HCT116 (cell line): ENCODE data around the gene CD2BP2. TPM values are rescaled to one million over a fixed set of nuclear protein-coding genes. Genes with fewer than 3 reads are reported as not detected.

Experiments
- ATAC-seq: fragments of 200-7000 bp; cut with Tn5 transposase; 2 replicates; pipeline ENCODE4 v1.9.1; 2020; ENCODE audit warnings: mild to moderate bottlenecking, moderate library complexity
- BruUV-seq: library from RNA; stranded (reverse); fragments of 400-500 nt; replicated peaks from 2 replicates; lab custom pipeline; 2021; lab: Mats Ljungman, UMichigan
- CTCF ChIA-PET: fragments of 300-600 bp; sonication (Branson Sonifier 250); formaldehyde crosslinking; loops from one replicate; lab custom pipeline; 2021; ENCODE audit warnings: antibody characterized with exemption; lab: Charles Lee
- POLR2A ChIA-PET: fragments of 300-600, 350-600 bp; sonication (Branson Sonifier 250); formaldehyde crosslinking; loops from one replicate; lab custom pipeline; 2021; ENCODE audit warnings: antibody characterized with exemption; lab: Charles Lee
- RAD21 ChIA-PET, 2 experiments: fragments of 300-600 bp; sonication (Branson Sonifier 250); formaldehyde crosslinking; loops; one replicate each; lab custom pipeline; 2023; ENCODE audit warnings: low total read pairs in 2 of 2; ENCODE audit not compliant: uncharacterized antibody in 2 of 2, unreplicated experiment in 2 of 2, low non-redundant PET in 1 of 2; lab: Charles Lee
- DNase-seq: peaks from one replicate; pipeline ENCODE4 v3.0.0-alpha.2; 2010; ENCODE audit warnings: low read depth, low spot score
- H2AFZ ChIP-seq: fragments of 200-600 bp; shearing (Covaris generic), sonication (generic); 2 replicates; pipeline ENCODE4 v1.6.1; 2017; ENCODE audit warnings: low read depth, mixed run types, mixed read lengths, antibody characterized with exemption, low read length; ENCODE audit not compliant: poor library complexity, severe bottlenecking
- H3K27ac ChIP-seq: 2 replicates; pipeline ENCODE4 v1.5.1; 2012; ENCODE audit warnings: low read depth, low read length
- H3K27me3 ChIP-seq: fragments of 200-600 bp; sonication (generic); 2 replicates; pipeline ENCODE4 v1.6.1; 2016; ENCODE audit warnings: mixed run types, low read length, mixed read lengths; ENCODE audit not compliant: insufficient read depth
- H3K36me3 ChIP-seq, 2 experiments: fragments of 200-500 bp in 1 of 2; fragments of 200-600 bp in 1 of 2; sonication (Bioruptor generic) in 1 of 2; sonication (generic) in 1 of 2; 2 replicates each; pipeline versions ENCODE4 v1.5.1 to v1.6.1; 2014 to 2016; ENCODE audit warnings: low read length in 2 of 2, inconsistent platforms in 1 of 2, mixed read lengths in 1 of 2, mixed run types in 1 of 2; ENCODE audit not compliant: insufficient read depth in 2 of 2, control insufficient read depth in 1 of 2
- H3K4me1 ChIP-seq, 2 experiments: fragments of 200-600 bp in 1 of 2; sonication (generic) in 1 of 2; 2 replicates each; pipeline versions ENCODE4 v1.5.1 to v1.6.1; 2012 to 2017; ENCODE audit warnings: low read length in 2 of 2, inconsistent platforms in 1 of 2, mild to moderate bottlenecking in 1 of 2, mixed read lengths in 1 of 2, mixed run types in 1 of 2, moderate library complexity in 1 of 2; ENCODE audit not compliant: insufficient read depth in 2 of 2, control insufficient read depth in 1 of 2
- H3K4me2 ChIP-seq: fragments of 200-600 bp; sonication (generic); 2 replicates; pipeline ENCODE4 v1.6.1; 2017; ENCODE audit warnings: mixed run types, low read length, mixed read lengths
- H3K4me3 ChIP-seq, 2 experiments: fragments of 200-600 bp in 1 of 2; sonication (generic) in 1 of 2; replicated peaks in 1 of 2; 2 replicates each; pipeline ENCODE4 v1.5.1; 2011 to 2016; ENCODE audit warnings: low read length in 2 of 2, control low read depth in 1 of 2, low read depth in 1 of 2, mild to moderate bottlenecking in 1 of 2, mixed read lengths in 1 of 2, mixed run types in 1 of 2
- H3K79me2 ChIP-seq: fragments of 200-600 bp; sonication (generic); 2 replicates; pipeline ENCODE4 v1.6.1; 2017; ENCODE audit warnings: mild to moderate bottlenecking, mixed run types, low read length, moderate library complexity, mixed read lengths; ENCODE audit not compliant: insufficient read depth
- H3K9ac ChIP-seq: fragments of 200-600 bp; sonication (generic); 2 replicates; pipeline ENCODE4 v1.6.1; 2016; ENCODE audit warnings: low read length, mixed read lengths
- H3K9me2 ChIP-seq: fragments of 200-600 bp; sonication (generic), shearing (Covaris generic); 2 replicates; pipeline ENCODE4 v1.6.1; 2017; ENCODE audit warnings: mixed run types, mild to moderate bottlenecking, moderate library complexity; ENCODE audit not compliant: insufficient read depth
- H3K9me3 ChIP-seq, 2 experiments: fragments of 200-500 bp in 1 of 2; fragments of 200-600 bp in 1 of 2; sonication (Bioruptor generic) in 1 of 2; sonication (generic) in 1 of 2; 2 replicates each; pipeline ENCODE4 v1.6.1; 2014 to 2017; ENCODE audit warnings: low read length in 2 of 2, mixed read lengths in 2 of 2, inconsistent platforms in 1 of 2, low read depth in 1 of 2, mild to moderate bottlenecking in 1 of 2, mixed run types in 1 of 2, moderate library complexity in 1 of 2; ENCODE audit not compliant: control insufficient read depth in 1 of 2, insufficient read depth in 1 of 2
- H4K20me1 ChIP-seq: fragments of 200-600 bp; sonication (generic), shearing (Covaris generic); 2 replicates; pipeline ENCODE4 v1.6.1; 2017; ENCODE audit warnings: mixed run types, mild to moderate bottlenecking, moderate library complexity; ENCODE audit not compliant: insufficient read depth
- ATF3 ChIP-seq: IDR thresholded peaks from 2 replicates; pipeline ENCODE4 v1.6.1; 2012
- EZH2 ChIP-seq: fragments of 200-600 bp; sonication (generic); IDR thresholded peaks from 2 replicates; pipeline ENCODE4 v1.6.1; 2017; ENCODE audit warnings: antibody characterized with exemption, mixed run types
- EZH2phosphoT487 ChIP-seq: fragments of 200-600 bp; IDR thresholded peaks from 2 replicates; pipeline ENCODE4 v1.6.1; 2018; ENCODE audit warnings: antibody characterized with exemption, borderline replicate concordance
- JUND ChIP-seq: IDR thresholded peaks from 2 replicates; pipeline ENCODE4 v1.6.1; 2012
- POLR2A ChIP-seq: IDR thresholded peaks from 2 replicates; pipeline ENCODE4 v1.7.0; 2011; ENCODE audit warnings: borderline replicate concordance; ENCODE audit not compliant: insufficient read depth, insufficient read length; ENCODE audit errors: extremely low read depth
- POLR2AphosphoS5 ChIP-seq: IDR thresholded peaks from 2 replicates; pipeline ENCODE4 v1.6.1; 2011; ENCODE audit warnings: mild to moderate bottlenecking, low read depth, low read length, moderate library complexity
- RAD21 ChIP-seq: IDR thresholded peaks from 2 replicates; pipeline ENCODE4 v1.6.1; 2012; ENCODE audit warnings: low read depth, mild to moderate bottlenecking
- TCF7L2 ChIP-seq: IDR thresholded peaks from 2 replicates; pipeline ENCODE4 v1.7.0; 2011; ENCODE audit warnings: borderline replicate concordance, inconsistent platforms; ENCODE audit not compliant: insufficient read depth, insufficient read length; ENCODE audit errors: extremely low read depth
- ZFX ChIP-seq: fragments of 450-650 bp; IDR thresholded peaks from 2 replicates; pipeline ENCODE4 v1.6.1; 2017
- intact Hi-C: fragments of 100-400 bp; cut with micrococcal nuclease; formaldehyde crosslinking; loops from 2 replicates; pipeline ENCODE4 v1.10.0; 2022
- total RNA-seq: library from RNA; stranded (reverse); gene quantifications from one replicate; pipeline ENCODE4 v1.2.1, GENCODE V29; 2021; ENCODE audit not compliant: unreplicated experiment
- TF ChIP-seq, protein P1 (sequence below): IDR thresholded peaks from 2 replicates; pipeline ENCODE4 v1.6.1; 2012

The CD2BP2 gene
- total RNA-seq, 1 experiment from 2014 or later = 51.8 TPM

DNA sequence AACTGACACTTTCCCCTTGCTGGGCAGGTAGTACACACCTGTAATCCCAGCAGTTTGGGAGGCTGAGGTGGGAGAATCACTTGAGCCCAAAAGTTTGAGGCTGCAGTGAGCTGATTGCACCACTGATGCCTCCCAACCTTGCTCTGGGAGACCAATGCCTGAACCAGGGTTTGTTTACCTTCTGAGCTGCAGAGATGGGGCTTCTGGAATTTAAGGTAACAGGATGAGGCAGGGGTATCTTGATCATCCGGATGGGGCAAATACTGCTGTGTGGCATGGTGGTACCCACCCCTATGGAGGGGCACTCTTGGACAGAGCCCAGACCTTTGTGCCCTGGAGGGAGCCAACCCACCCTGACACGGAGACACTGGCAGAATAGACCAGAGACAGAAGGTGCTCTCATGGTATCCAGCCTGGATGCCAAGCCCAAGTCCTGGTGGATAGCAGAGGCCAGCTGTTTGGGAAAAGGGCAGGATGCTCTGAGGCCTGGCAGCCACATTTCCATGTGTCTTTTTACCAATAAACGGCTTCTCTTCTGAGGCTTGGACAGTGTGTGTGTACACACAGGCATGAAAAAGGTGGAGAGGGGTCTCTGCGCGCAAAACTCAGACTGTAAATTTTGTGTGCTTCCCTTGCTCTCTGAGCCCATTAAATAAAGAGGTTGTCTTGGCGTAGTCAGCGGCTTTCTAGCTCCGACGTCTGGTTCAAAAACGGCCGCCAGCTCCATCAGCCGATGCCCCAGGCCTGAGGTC, 44.5 kb upstream of the CD2BP2 start:
- H3K9me3 ChIP-seq = no peaks in the 10 kb centered on the region
- H3K36me3 ChIP-seq = peaks cover 2 to 18% of the 10 kb centered on the region in 2 experiments; a peak in 3 of 4 replicates
- BruUV-seq = no TSS peak
- no peaks in the 10 kb centered on the region for H4K20me1 ChIP-seq
- intact Hi-C loops = no loop called here
- TF ChIP-seq EZH2phosphoT487 (no peak), POLR2A (peak; percentile 24)
- H3K27me3 ChIP-seq = no peaks in the 10 kb centered on the region
- no peak overlapping the region for H2AFZ ChIP-seq
- no peak for ATAC-seq
- peaks cover 25% of the 10 kb centered on the region for H3K79me2 ChIP-seq
- ChIA-PET POLR2A (interaction anchor here (2.0 kb wide), 1 partner anchor 29 kb away, joined by 7 read pairs; the partner anchor contains the start of gene TBC1D10B), RAD21 (interaction anchor here in 1 of 2 experiments (0.9 kb wide), 1 partner anchor 10 kb away, joined by 3 read pairs; no protein-coding TSS in a partner anchor), CTCF (interaction anchor here (1.3 kb wide), 1 partner anchor 10 kb away, joined by 4 read pairs; no protein-coding TSS in a partner anchor)
- H3K9ac ChIP-seq = peak overlapping the region; percentile 70
- peaks cover 28 to 51% of the 10 kb centered on the region in 2 experiments for H3K4me1 ChIP-seq
- H3K27ac ChIP-seq = peak overlapping the region; percentile 72
- no peaks in the 10 kb centered on the region for H3K9me2 ChIP-seq
- H3K4me3 ChIP-seq = peak overlapping the region; percentile 52 to 57
- DNase-seq = no peak
- H3K4me2 ChIP-seq = peak overlapping the region; percentile 80

GRCh38 chr16:30398661-30399434, 43.7 kb upstream of the CD2BP2 start:
- CTCF ChIA-PET = no interaction called here
- no peak for DNase-seq
- RAD21 ChIA-PET = no interaction called here
- Histone ChIP-seq H4K20me1 (no peaks in the 10 kb centered on the region), H3K9me3 (no peaks in the 10 kb centered on the region), H3K9ac (no peak overlapping the region), H3K79me2 (peaks cover 25% of the 10 kb centered on the region), H2AFZ (no peak overlapping the region), H3K36me3 (peaks cover 2 to 18% of the 10 kb centered on the region in 2 experiments; a peak in 3 of 4 replicates), H3K4me1 (peaks cover 34 to 58% of the 10 kb centered on the region in 2 experiments), H3K27me3 (no peaks in the 10 kb centered on the region), H3K27ac (peak overlapping the region; percentile 72), H3K4me2 (no peak overlapping the region), H3K4me3 (no peak overlapping the region), H3K9me2 (no peaks in the 10 kb centered on the region)
- POLR2A ChIA-PET = interaction anchor here (2.0 kb wide), 1 partner anchor 28 kb away, joined by 7 read pairs; the partner anchor contains the start of gene TBC1D10B
- TF ChIP-seq JUND (no peak), EZH2 (no peak), ATF3 (no peak), ZFX (no peak), TCF7L2 (no peak), POLR2AphosphoS5 (no peak), EZH2phosphoT487 (no peak), RAD21 (no peak)
- TF ChIP-seq, protein P1, sequence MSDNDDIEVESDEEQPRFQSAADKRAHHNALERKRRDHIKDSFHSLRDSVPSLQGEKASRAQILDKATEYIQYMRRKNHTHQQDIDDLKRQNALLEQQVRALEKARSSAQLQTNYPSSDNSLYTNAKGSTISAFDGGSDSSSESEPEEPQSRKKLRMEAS = no peak
- ATAC-seq = no peak
- intact Hi-C loops = no loop called here
- BruUV-seq = no TSS peak
